Cardiac septum (tissue), 1 donor: ENCODE data around the gene MAZ. TPM values are rescaled to one million over a fixed set of nuclear protein-coding genes. Genes with fewer than 3 reads are reported as not detected.

Source experiments
- DNase-seq: peaks from one replicate; pipeline ENCODE4 v3.0.0-alpha.2; 2020; ENCODE audit warnings: low spot score
- intact Hi-C: fragments of 100-400 bp; cut with DNase I; formaldehyde crosslinking; loops from one replicate; pipeline ENCODE4 v1.14.0; 2022
- total RNA-seq: library from RNA; stranded (reverse); fragmentation: NEBNext Ultra II Directional; extraction: Animal tissue kit (Norgen Biotek cat#: 25700); gene quantifications from one replicate; pipeline ENCODE4 v1.2.1, GENCODE V29; 2021
- donor health status: DM: no; HTN: no; CAD: no.

The MAZ gene
- total RNA-seq, 1 donor from 2014 or later: 72.4 TPM

- intact Hi-C loops: no loop called here
Measured at GRCh38 chr16:29843931-29844330, 37.6 kb downstream of the MAZ start.

GRCh38 chr16:29844575-29845331, 38.4 kb downstream of the MAZ start:
- intact Hi-C loops: loop anchor here (5.0 kb wide), 1 partner anchor 147 kb away; no protein-coding TSS in a partner anchor
- DNase-seq: no peak

More at GRCh38 chr16:29843931-29844330, 37.6 kb downstream of the MAZ start:
- DNase-seq: no peak

- intact Hi-C loops: loop anchor here (5.0 kb wide), 1 partner anchor 148 kb away; no protein-coding TSS in a partner anchor
- no peak for DNase-seq
Measured at GRCh38 chr16:29845656-29846055, 39.3 kb downstream of the MAZ start.

- intact Hi-C loops: loop anchor here (5.0 kb wide), 1 partner anchor 151 kb away; no protein-coding TSS in a partner anchor
Measured at GRCh38 chr16:29848420-29849297, 42.3 kb downstream of the MAZ start.

GRCh38 chr16:29849505-29849904, 43.2 kb downstream of the MAZ start:
- no peak for DNase-seq
- intact Hi-C loops: loop anchor here (5.0 kb wide), 1 partner anchor 152 kb away; no protein-coding TSS in a partner anchor

More at GRCh38 chr16:29848420-29849297, 42.3 kb downstream of the MAZ start:
- DNase-seq: peak; percentile 93

GRCh38 chr16:29850998-29851397, 44.7 kb downstream of the MAZ start:
- intact Hi-C loops: no loop called here
- no peak for DNase-seq

GRCh38 chr16:29852654-29853053, 46.3 kb downstream of the MAZ start:
- intact Hi-C loops: no loop called here
- DNase-seq: no peak

- no peak for DNase-seq
- intact Hi-C loops: no loop called here
Measured at GRCh38 chr16:29854520-29855100, 48.3 kb downstream of the MAZ start.

- intact Hi-C loops: no loop called here
- DNase-seq: no peak
Measured at GRCh38 chr16:29857133-29857760, 50.9 kb downstream of the MAZ start.

- intact Hi-C loops: no loop called here
- no peak for DNase-seq
Measured at GRCh38 chr16:29858149-29858849, 52.0 kb downstream of the MAZ start.

- no peak for DNase-seq
- intact Hi-C loops: no loop called here
Measured at GRCh38 chr16:29858974-29859373, 52.6 kb downstream of the MAZ start.

GRCh38 chr16:29860218-29860617, 53.9 kb downstream of the MAZ start:
- DNase-seq: no peak
- intact Hi-C loops: loop anchor here (5.0 kb wide), 1 partner anchor 43 kb away; the partner anchor contains the start of gene PAGR1

Other genes starting within 250 kb of the MAZ start
- gene SPN, start 143.3 kb upstream of the MAZ start, total RNA-seq: 3.1 TPM
- 6.7 TPM for gene QPRT, start 127.3 kb upstream of the MAZ start, total RNA-seq
- 0.94 TPM for gene C16orf54, start 60.5 kb upstream of the MAZ start, total RNA-seq
- not detected for gene ZG16, start 28.3 kb upstream of the MAZ start, total RNA-seq
- gene KIF22, start 15.8 kb upstream of the MAZ start, total RNA-seq: 21.8 TPM
- gene PRRT2, start 5.7 kb downstream of the MAZ start, total RNA-seq: 2.1 TPM
- 15.6 TPM for gene PAGR1, start 9.6 kb downstream of the MAZ start, total RNA-seq
- gene MVP, start 13.9 kb downstream of the MAZ start, total RNA-seq: 60.2 TPM
- gene CDIPT, start 56.7 kb downstream of the MAZ start, total RNA-seq: 73.8 TPM
- 1.2 TPM for gene SEZ6L2, start 93.0 kb downstream of the MAZ start, total RNA-seq
- 0.38 TPM for gene ASPHD1, start 94.0 kb downstream of the MAZ start, total RNA-seq
- gene KCTD13, start 119.7 kb downstream of the MAZ start, total RNA-seq: 10.7 TPM
- gene TMEM219, start 155.6 kb downstream of the MAZ start, total RNA-seq: 66.4 TPM
- 38.9 TPM for gene TAOK2, start 167.3 kb downstream of the MAZ start, total RNA-seq
- 17.4 TPM for gene HIRIP3, start 189.1 kb downstream of the MAZ start, total RNA-seq
- gene INO80E, start 189.7 kb downstream of the MAZ start, total RNA-seq: 36.8 TPM
- 0.38 TPM for gene DOC2A, start 204.5 kb downstream of the MAZ start, total RNA-seq
- not detected for gene C16orf92, start 216.7 kb downstream of the MAZ start, total RNA-seq
- gene TLCD3B, start 224.7 kb downstream of the MAZ start, total RNA-seq: not detected